Stimulated activated CD8-positive, alpha-beta memory T cell treated with anti-CD3 and anti-CD28 coated beads, Interleukin-7, amount 100 ng/mL, for 48 hours (primary cell): Measurements from ENCODE around the gene HSD17B14.
"Not testable (repeated sequence)": the region's sequence is repeated elsewhere in the genome, so short reads cannot be mapped to it uniquely, and the experiment has no call there.

Source experiments
- DNase-seq, 2 donors: peaks; one replicate each; pipeline ENCODE4 v3.0.0-alpha.2; 2020; ENCODE audit warnings: low read depth in 1 of 2; ENCODE audit errors: extremely low read depth in 1 of 2

The HSD17B14 gene

GRCh38 chr19:48768171-48768753 is 68.0 kb downstream of the HSD17B14 start:
- not testable (repeated sequence) for DNase-seq

- not testable (repeated sequence) for DNase-seq
Measured at GRCh38 chr19:48765816-48766215, 70.5 kb downstream of the HSD17B14 start.
